Measurements from ENCODE around the gene WDR7.

Gene WDR7

DNA sequence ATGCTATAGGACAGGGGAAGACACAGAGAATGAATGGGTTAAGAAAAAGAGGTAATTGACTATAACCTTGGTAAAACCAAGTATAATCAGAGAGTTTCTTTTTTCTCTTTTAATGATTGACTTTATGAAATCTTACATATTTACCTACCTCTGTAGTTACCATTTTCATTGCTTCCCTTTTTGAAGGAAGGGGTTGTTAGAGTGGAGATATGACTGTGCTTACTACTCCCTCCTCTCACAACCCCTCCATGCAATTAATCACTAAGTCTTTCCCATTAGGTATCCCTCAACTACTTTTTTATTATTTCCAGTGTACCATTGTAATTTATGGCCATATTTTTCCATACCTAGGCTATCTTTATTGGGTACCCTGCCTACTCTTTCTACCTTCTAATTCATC lies 71.4 kb downstream of the WDR7 start:
- DNase-seq (ENCODE audit: low spot score), result no peak

DNA sequence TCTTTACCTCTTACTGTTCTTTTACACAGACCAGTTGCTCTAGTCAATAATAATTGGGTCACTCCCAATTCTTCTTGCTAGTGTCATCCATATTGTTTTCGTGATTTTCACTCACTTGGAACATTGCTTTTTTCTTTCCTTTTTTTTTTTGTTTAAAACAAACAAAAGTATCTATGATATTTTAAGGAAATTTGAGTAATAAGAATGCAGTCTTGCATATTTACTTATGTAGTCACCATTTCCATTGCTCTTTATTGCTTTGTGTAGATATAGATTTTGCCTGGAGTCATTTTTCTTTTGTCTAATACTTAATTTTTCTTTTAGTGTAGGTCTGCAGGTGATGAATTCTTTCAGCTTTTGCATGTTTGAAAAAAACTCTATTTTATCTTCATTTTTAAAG lies 71.9 kb downstream of the WDR7 start:
- no peak for DNase-seq (ENCODE audit: low spot score)

DNA sequence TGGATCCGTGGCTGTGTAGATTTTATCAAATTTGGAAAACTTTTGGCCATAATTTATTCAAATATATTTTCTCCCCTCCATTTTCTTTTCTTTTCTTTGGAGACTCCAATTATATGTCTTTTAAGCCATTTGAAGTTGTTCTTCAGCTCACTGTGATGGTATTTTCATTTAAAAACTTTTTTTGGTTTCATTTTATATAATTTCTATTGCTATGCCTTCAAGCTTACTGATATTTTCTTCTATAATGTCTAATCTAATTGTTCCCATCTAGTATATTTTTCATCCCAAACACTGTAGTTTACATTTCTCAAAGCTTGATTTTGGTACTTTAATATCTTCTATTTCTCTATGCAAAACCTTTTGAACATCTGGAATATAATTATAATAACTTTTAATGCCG lies 72.5 kb downstream of the WDR7 start:
- DNase-seq (ENCODE audit: low spot score), result no peak

DNA sequence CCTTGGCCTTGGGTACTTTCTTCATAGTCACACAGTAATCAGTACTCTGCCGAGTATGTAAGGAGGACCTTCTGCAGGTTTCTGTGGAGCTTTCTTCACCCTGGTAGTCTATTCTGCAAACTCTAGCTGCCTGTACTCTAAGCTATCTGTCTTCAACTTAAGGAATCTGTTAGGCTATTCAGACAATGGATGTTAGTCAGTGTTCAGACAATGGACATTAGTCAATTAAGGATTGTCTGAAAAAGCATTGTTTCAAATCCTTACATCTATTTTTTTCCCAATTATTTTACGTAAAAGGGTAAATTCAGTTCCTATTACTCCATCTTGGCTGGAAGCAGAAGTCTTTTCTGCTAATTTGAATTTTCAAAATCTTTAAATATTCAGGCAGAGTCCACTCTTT lies 75.7 kb downstream of the WDR7 start:
- no peak for DNase-seq (ENCODE audit: low spot score)

DNA sequence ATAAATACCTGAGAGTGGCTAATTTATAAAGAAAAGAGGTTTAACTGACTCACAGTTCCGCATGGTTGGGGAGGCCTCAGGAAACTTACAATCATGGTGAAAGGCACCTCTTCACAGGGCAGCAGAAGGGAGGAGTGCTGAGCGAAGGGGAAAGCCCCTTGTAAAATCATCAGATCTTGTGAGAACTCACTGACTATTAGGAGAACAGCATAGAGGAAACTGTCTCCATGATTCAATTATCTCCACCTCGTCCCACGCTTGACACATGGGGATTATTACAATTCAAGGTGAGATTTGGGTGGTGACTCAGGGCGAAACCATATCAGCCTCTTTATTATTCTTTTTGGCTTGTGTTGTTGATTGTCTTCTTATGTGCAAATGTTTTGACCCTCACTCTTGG lies 76.2 kb downstream of the WDR7 start:
- no peak for DNase-seq (ENCODE audit: low spot score)

DNA sequence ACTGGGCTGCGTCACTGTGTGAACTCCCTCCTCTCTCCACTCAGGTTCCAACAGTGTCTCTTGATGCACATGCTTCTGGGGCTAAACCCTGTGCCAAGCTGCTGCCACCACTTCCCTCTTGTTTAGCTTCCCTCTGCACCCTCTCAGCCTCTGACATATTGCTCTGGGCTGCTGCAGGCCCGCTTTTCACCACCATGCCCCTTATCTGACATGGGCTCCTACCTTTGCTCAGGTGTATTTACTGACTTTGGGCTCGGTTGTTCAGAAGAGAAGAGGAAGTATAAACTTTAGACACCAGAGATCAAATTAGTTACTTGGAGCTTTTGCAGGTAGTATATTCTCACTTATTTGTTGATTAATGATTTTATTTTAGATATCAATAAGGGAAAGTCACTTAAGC lies 77.6 kb downstream of the WDR7 start:
- no peak for DNase-seq (ENCODE audit: low spot score)

DNA sequence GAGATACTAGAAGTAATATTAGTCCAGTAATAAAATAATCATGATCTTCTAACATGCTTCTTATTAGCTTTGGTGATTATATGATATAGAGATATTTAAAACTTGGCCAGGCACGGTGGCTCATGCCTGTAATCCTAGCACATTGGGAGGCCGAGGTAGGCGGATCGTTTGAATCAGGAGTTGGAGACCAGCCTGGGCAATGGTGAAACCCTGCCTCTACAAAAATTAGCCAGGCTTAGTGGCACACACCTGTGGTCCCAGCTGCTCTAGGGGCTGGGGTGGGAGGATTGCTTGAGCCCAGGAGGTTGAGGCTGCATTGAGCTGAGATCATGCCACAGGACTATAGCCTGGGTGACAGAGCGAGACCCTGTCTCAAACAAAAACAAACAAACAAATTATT lies 87.0 kb downstream of the WDR7 start:
- DNase-seq (ENCODE audit: low spot score), result no peak

DNA sequence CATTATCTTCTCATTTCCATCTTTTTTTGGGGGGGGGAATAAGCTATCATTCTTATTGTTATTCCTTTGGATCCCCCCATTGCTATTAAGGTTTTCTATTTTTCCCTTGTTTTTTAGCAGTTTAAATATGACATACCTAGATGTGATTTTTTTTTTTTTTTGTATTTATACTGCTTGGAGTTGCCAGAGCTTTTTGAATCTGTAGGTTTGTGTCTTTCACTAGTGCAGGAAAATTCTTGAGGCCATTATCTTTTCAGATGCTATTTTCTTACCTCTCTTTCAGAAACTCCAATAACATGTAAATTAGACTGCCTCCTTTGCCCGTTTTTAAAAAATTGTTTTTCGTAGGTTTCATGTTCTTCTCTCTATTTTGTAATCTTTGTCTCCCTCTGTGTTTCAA lies 88.6 kb downstream of the WDR7 start:
- no peak for DNase-seq (ENCODE audit: low spot score)

DNA sequence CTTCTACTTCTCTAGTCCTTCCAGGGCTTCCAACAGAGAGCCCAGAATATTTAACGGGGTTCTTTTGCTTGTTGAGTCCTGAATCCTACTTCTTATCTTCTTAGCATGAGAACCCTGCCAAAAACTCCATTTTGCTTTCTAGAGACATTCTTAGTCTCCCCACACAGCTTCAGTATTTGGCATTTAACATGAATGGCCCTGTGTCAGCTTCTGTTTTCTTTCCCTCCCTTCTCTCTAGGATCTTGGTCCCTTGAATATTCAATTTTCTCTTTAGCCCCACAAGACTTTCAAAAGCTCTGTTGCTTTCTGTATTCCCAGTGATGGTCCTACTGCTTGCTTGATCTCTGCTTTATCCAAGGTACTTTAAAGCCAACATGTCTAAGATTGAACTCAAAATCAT lies 89.5 kb downstream of the WDR7 start:
- DNase-seq (ENCODE audit: low spot score), result no peak

DNA sequence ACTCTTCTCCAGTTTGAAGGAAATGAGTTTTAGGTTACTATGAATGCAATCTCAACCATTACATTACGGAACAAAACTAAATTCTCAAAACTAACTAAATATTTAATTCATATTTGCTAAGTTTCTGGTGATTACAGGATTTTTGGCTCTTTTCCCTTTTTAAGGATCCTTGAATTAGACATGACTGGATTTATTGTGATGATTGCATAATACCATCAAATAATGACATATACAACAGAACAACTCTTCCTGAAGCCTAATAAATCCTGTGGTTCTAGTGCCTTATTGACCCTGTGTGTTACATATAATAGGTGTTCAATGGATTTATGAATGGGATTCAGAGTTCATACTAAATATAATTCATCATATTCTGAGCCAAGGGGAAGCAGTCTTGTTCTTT lies 90.5 kb downstream of the WDR7 start:
- no peak for DNase-seq (ENCODE audit: low spot score)

DNA sequence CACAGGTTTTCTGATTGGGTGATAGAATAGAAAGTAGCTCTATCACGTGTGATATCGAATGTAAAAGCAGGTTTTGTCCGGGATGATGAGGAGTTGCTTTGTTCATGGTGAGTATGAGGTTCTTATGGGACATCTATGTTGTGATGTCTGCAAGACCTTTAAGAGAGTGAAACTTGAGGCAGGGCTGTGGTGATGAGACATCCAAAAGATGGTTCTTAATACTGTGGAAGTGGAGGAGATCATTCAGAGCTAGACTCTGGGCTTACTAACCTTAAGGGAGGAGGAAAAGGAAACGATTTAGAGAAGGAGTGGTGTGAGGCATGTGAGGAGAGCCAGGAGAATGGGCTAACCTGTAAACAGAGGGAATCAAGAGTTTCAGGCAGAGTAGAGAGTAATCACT lies 92.0 kb downstream of the WDR7 start:
- DNase-seq (ENCODE audit: low spot score), result no peak

DNA sequence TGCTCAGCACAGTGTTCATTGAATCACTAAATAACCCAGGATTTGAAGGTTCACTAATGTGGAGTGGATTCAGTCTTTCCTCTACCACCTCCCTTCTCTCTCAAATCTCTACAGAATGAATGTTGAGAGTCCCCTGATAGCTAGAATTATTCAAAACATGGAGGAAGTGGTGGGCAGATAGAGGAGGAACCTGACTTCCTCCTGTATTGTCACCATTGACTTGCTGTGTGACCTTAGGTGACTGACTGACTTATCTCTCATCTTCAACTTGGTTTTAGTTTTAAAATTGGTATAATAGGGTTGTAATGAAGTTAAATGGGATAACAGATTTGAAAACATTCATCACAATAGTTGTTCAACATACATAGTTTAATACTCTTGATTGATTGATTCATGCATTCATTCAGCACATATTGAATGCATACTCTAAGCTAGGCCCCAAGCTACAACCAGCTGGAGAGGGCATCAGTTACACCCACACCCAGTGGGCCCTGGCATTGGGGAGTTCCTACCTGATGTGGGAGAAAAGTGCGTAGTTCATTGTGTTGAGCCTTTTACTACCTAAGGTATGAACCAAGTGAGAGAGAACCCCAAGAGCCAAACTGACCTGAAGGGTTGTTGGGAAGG lies 96.0 kb downstream of the WDR7 start:
- DNase-seq (ENCODE audit: low spot score), result no peak

DNA sequence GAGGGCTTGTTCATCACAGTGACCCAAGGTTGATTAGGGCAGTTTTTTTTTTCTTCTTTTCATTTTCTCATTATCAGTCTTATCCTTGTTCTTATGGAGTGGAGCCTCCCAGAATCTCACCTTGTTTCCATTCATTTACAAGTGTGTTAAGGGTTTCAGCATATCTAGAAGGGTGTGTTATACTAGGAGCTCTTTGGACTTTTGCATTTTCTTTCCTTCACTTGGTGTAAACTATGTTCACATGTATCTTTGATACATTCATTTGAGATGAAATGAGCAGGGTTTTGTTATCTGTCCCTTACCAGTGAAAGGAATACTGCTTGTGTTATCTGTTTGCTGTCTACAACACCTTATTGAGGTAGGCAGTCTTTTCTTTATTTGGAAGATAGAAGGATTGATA lies 96.7 kb downstream of the WDR7 start:
- no peak for DNase-seq (ENCODE audit: low spot score)

DNA sequence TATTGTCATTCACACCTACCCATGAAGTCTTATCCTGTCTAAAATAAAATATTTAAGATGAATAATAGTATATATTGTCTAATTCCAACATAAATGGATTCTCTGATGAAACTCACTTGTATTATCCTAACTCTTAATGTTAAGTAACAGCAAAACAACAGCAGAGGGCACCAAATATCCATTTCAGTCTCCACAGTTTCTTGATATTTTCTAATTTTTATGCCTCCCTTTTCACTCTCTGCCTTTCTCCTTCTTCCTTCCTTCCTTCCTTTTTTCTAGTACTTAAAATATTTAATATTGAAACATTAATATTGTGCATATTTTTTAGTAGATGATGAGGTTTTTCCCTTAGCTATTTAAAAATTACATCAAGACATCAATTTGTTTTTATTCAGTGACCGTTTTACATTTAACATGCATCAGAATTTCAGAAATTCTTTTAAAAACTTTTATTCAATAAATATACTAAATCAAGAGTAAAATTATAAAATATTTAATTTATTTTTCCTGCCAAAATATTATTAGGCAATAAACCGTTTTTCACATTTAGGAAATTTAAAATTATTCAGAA lies 97.6 kb downstream of the WDR7 start:
- peak; percentile 10 for DNase-seq (ENCODE audit: low spot score)

DNA sequence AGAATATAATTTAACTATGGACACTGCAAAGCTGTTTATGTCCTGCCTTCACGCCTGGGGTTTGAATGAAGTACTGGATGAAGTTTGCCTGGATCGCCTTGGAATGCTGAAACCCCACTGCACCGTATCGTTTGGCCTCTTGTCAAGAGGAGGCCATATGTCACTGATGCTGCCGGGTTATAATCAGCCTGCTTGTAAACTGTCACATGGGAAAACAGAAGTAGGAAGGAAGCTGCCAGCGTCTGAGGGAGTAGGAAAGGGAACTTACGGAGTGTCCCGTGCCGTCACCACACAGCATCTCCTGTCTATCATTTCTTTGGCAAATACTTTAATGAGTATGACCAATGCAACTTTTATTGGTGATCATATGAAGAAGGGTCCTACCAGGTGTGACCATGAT lies 105.8 kb downstream of the WDR7 start:
- DNase-seq (ENCODE audit: low spot score), result no peak

DNA sequence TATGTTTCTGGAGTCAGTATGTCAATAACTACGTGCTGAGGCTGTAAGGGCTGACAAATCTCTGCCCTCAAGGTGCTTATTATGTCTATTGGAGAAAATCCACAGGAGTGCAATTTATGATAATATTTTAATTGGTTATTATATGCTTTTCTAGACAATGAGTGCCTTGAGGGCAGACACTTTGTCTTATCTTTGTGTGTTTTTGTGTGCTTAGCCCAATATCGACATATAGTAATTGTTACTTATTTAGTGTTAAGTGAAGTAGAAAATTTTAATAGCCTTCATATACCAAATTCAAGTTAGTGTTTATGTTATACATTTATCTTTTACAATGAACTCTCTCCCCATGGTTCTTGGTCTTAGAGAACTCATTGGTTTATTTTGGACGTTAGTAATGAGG lies 118.9 kb downstream of the WDR7 start:
- no peak for DNase-seq (ENCODE audit: low spot score)

DNA sequence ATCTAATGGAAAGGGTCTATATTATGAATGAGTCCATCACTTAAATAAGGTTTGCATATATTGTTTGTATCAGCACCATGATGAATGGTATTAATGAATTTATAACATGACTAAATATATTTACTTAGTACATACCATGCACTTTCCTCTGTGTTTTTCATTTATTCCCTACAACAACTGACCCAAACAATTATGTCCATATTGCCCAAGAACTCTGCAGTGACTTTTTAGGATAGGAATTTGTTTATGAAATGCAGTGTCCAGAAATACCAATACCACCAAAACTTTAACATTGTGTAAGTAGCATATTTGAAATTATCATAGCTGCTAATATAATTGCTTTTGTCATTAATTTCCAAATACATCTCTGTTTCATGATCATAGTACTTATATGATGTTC lies 119.7 kb downstream of the WDR7 start:
- DNase-seq (ENCODE audit: low spot score), result no peak

DNA sequence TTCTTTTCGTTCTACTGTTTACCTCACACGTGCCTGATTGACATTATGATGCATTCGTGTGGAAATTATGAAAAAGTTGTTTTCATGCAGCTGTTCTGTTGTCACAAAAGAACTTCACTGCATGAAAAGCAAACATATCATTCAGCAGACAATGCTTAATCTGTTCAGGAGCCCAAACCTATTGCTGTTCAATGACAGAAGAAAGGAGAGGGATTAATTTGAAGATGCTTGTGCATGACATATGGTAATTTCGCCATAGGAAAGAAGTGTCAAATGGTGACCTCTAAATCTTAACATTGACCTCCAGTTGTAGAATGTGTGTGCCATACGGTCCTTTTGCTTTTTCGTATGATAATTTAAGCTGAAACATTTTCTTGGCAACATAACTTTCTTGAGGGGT lies 124.5 kb downstream of the WDR7 start:
- DNase-seq (ENCODE audit: low spot score), result no peak

DNA sequence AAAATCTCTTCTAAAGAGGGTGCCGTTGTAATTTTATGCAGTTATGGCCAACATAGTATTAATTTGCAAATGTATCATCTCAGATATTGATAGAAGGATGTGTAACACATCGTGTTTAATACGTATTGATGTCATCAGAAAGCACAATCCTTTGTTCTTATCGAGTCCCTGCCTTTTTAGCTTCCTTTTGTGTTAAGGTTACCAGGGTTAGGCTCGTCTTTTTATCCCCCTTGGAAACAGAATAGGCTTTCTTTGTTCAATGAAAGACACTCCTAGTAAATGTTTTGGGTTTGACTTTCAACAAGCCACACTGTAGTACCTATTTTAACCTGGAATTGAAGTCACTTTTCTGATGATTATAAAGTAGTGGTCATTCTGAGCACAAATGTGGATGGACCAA lies 136.2 kb downstream of the WDR7 start:
- DNase-seq (ENCODE audit: low spot score), result no peak

DNA sequence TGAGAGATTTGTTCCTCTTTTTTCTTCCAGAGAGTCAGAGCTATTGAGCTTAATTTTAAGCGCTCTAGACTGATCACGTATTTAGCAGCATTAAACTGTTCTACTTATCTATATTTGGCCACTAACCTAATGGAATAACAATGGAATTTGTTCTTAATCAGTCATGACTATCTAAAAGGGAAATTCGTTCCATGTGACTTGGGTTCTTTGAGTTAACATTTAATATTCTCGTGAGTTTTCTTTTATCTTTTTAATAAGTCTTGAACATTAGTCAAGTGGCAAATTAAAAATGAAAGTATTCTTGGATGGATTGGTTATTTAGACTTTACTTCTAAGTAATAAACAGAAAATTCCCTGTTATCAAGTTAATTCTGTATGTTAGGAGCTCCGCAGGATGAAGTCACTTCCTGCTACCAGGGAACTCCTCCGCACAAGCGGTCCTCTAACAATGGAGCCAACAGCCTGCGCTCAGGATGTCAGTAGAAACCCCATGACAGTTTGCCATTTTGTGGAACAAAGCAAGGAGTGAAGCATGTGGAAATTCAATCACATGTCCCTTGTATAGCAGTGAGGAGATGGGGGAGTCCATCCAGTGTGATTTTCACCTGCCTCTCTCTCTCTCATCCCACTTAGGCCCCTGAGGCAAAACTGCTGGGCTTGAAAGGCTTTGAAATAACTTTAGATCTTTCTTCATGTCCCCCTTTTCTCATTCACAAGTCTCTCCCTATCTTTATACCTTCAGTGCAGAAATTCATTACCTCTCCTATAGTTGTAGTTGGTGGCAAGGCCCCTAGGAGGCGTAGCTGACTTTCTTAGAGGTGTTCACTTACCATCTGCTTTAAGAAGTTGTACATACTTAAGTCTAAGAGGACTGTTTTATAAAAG lies 138.1 kb downstream of the WDR7 start:
- peak; percentile 0 for DNase-seq (ENCODE audit: low spot score)

DNA sequence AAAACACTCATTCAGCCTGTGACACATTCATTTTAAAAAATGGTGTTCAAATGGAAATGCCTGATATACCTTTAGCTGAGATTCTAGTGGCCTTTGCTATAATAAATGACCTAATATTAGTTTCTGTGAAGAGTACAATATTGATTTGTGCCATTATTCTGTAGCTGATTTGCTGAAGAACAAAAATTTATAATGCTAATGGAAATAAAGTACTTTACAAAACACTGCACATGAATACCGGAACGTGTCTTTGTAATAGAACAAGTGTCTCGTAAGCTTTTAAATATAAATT lies 138.7 kb downstream of the WDR7 start:
- DNase-seq (ENCODE audit: low spot score), result no peak

DNA sequence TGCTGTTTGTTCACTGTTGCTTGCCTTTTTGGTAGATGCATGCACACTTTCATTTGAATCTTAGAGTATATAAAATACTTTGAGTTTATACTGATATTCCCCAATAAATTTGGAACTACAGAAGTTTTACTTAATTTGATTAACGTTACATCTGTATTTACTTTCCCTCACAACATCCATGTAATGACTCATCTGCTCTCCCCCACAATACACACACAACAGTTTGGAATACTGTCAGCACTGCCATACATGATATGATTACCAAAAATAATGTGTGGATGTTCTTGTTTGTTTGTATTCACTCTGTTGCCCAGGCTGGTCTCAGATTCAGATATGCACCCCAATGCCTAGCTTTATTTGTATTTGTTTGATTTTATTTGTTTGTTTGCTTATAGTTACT lies 144.2 kb downstream of the WDR7 start:
- DNase-seq (ENCODE audit: low spot score), result no peak

DNA sequence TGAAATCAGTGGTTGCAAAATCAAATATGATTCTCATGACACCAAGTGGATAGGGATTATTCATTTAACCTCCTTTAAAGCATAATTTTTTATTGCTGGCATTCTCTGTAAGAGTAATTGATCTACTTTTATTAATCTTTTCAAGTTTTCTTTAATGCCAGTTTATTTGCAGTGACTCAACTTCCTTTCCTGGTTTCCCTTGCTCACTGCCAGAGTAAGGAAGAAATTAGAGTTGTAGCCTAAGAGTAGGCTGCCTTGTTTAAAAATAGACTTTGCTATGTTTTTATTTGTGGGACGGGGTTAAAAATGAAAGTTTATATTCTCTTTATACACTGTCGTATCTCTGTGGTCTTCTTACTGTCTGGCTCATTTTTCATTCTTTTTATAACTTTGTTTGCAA lies 148.6 kb downstream of the WDR7 start:
- DNase-seq (ENCODE audit: low spot score), result no peak

DNA sequence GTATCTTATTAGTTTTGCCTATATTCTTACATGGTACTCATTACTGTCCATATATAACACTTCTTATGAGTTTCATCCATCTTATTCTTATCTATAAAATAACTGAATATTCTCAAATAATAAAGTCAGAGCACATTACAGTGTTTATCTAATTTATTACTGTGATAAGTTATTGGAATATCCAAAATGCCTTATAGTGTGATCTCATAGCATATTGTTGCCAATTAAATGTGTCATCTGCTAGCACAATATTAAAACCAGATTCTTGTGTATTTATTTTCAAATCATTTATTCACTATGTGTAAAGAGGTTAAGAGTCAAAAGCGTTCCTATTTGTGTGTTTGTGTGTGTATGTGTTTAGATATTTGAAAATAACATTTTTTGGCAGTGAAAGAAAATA lies 151.9 kb downstream of the WDR7 start:
- no peak for DNase-seq (ENCODE audit: low spot score)

Measured in SW480 (cell line).